Measurements from ENCODE around the gene PRRT3.

PRRT3 gene

GRCh38 chr3:9934235-9934621 is 18.0 kb downstream of the PRRT3 start:
- no peak for TF ChIP-seq CTCF (IDR thresholded peaks at IDR 0.05)
- peak overlapping the region; percentile 87 to 100 for H3K4me3 ChIP-seq (ENCODE audit: low read depth in 1 of 2, low read length in 1 of 2)
- H3K27ac ChIP-seq: peak overlapping the region; percentile 76
- H3K4me1 ChIP-seq (ENCODE audit: control insufficient read depth in 1 of 2, insufficient read depth in 1 of 2, low read depth in 1 of 2, low read length in 1 of 2): peaks cover 20 to 21% of the 10 kb centered on the region in 2 experiments
- H3K27me3 ChIP-seq: no peaks in the 10 kb centered on the region
- no peaks in the 10 kb centered on the region for H3K9me3 ChIP-seq
- H3K36me3 ChIP-seq: no peaks in the 10 kb centered on the region

GRCh38 chr3:9933561-9934234 is 18.5 kb downstream of the PRRT3 start, which contains the start of gene CRELD1:
Gene CRELD1, plus strand, starts transcription at chr3:9933834. Its CDS starts 605 bp downstream, at chr3:9934439.
- H3K27ac ChIP-seq: peak within 1 kb of the TSS; percentile 76
- H3K36me3 ChIP-seq: no peaks in the 10 kb centered on the region
- peak; percentile 32 for TF ChIP-seq CTCF (IDR thresholded peaks at IDR 0.05)
- H3K27me3 ChIP-seq: no peaks in the 10 kb centered on the region
- H3K9me3 ChIP-seq: no peaks in the 10 kb centered on the region
- H3K4me1 ChIP-seq (ENCODE audit: control insufficient read depth in 1 of 2, insufficient read depth in 1 of 2, low read depth in 1 of 2, low read length in 1 of 2): peaks cover 20 to 21% of the 10 kb centered on the region in 2 experiments
- peak within 1 kb of the TSS; percentile 87 to 100 for H3K4me3 ChIP-seq (ENCODE audit: low read depth in 1 of 2, low read length in 1 of 2)

- no peaks in the 10 kb centered on the region for H3K27me3 ChIP-seq
- H3K27ac ChIP-seq: peak overlapping the region; percentile 76
- H3K4me1 ChIP-seq (ENCODE audit: control insufficient read depth in 1 of 2, insufficient read depth in 1 of 2, low read depth in 1 of 2, low read length in 1 of 2): peaks cover 20 to 21% of the 10 kb centered on the region in 2 experiments
- H3K36me3 ChIP-seq: no peaks in the 10 kb centered on the region
- peak overlapping the region; percentile 87 to 100 for H3K4me3 ChIP-seq (ENCODE audit: low read depth in 1 of 2, low read length in 1 of 2)
- TF ChIP-seq CTCF (IDR thresholded peaks at IDR 0.05): peak; percentile 71
- no peaks in the 10 kb centered on the region for H3K9me3 ChIP-seq
Measured at GRCh38 chr3:9932843-9933560, 19.2 kb downstream of the PRRT3 start.

DNA sequence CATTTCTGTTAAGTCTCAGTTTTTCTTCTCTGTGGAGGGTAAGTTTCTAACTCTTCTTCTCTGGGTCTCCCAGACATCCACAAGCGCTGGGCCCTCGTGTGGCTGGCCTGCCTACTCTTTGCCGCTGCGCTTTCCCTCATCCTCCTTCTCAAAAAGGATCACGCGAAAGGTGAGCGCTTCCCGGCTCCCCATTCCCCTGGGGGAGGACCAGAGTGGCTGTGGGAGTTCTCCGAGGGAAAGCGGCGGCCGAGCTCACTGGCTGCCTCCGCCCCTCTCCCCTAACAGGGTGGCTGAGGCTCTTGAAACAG is 19.7 kb downstream of the PRRT3 start:
- H3K4me1 ChIP-seq (ENCODE audit: control insufficient read depth in 1 of 2, insufficient read depth in 1 of 2, low read depth in 1 of 2, low read length in 1 of 2): peaks cover 20 to 21% of the 10 kb centered on the region in 2 experiments
- H3K9me3 ChIP-seq: no peaks in the 10 kb centered on the region
- no peaks in the 10 kb centered on the region for H3K27me3 ChIP-seq
- peak overlapping the region; percentile 87 to 100 for H3K4me3 ChIP-seq (ENCODE audit: low read depth in 1 of 2, low read length in 1 of 2)
- no peaks in the 10 kb centered on the region for H3K36me3 ChIP-seq
- peak overlapping the region; percentile 76 for H3K27ac ChIP-seq
- no peak for TF ChIP-seq CTCF (IDR thresholded peaks at IDR 0.05)

GRCh38 chr3:9930804-9931418 is 21.3 kb downstream of the PRRT3 start:
- no peaks in the 10 kb centered on the region for H3K9me3 ChIP-seq
- TF ChIP-seq CTCF (IDR thresholded peaks at IDR 0.05): no peak

More at GRCh38 chr3:9930804-9931418, 21.3 kb downstream of the PRRT3 start:
- Histone ChIP-seq H3K4me3 (ENCODE audit: low read depth in 1 of 2, low read length in 1 of 2) (no peak overlapping the region), H3K4me1 (ENCODE audit: control insufficient read depth in 1 of 2, insufficient read depth in 1 of 2, low read depth in 1 of 2, low read length in 1 of 2) (peaks cover 19 to 20% of the 10 kb centered on the region in 2 experiments), H3K27ac (no peak overlapping the region), H3K27me3 (no peaks in the 10 kb centered on the region), H3K36me3 (no peaks in the 10 kb centered on the region)
